Keratinocyte (primary cell): ENCODE data around the gene EIF3I. TPM values are rescaled to one million over a fixed set of nuclear protein-coding genes. Genes with fewer than 3 reads are reported as not detected.
A peak's percentile ranks its signal among the peaks of the same experiment; 100 is the strongest.

Experiments used
- DNase-seq: peaks from one replicate; pipeline ENCODE4 v3.0.0-alpha.2; 2011; ENCODE audit warnings: low read depth, missing footprints, low spot score
- FAIRE-seq: peaks from 2 replicates; lab custom pipeline; 2011; peaks lifted over from hg19 to GRCh38; lab: Jason Lieb, UNC
- H2AFZ ChIP-seq: 2 replicates; pipeline ENCODE4 v1.6.0; 2012; ENCODE audit warnings: low read length, control low read depth, inconsistent platforms; ENCODE audit not compliant: control insufficient read depth
- H3K27ac ChIP-seq: 2 replicates; pipeline ENCODE4 v1.5.1; 2011; ENCODE audit warnings: low read length; ENCODE audit not compliant: control insufficient read depth, insufficient read depth
- H3K27me3 ChIP-seq: 3 replicates; pipeline ENCODE4 v1.6.0; 2011; ENCODE audit warnings: low read length; ENCODE audit not compliant: control insufficient read depth, insufficient read depth; ENCODE audit errors: extremely low read depth
- H3K36me3 ChIP-seq, 2 experiments: 2 replicates in 1 of 2; 3 replicates in 1 of 2; pipeline ENCODE4 v1.5.1; 2011; ENCODE audit warnings: low read length in 2 of 2, mild to moderate bottlenecking in 1 of 2; ENCODE audit not compliant: control insufficient read depth in 2 of 2, insufficient read depth in 2 of 2; ENCODE audit errors: extremely low read depth in 1 of 2
- H3K4me1 ChIP-seq: 3 replicates; pipeline ENCODE4 v1.5.1; 2011; ENCODE audit warnings: low read length; ENCODE audit not compliant: control insufficient read depth, insufficient read depth; ENCODE audit errors: extremely low read depth
- H3K4me2 ChIP-seq: 3 replicates; pipeline ENCODE4 v1.6.0; 2011; ENCODE audit warnings: low read depth, low read length; ENCODE audit not compliant: control insufficient read depth, insufficient read depth; ENCODE audit errors: extremely low read depth
- H3K4me3 ChIP-seq, 3 experiments: fragments of 200-600 bp in 1 of 3; sonication (generic) in 1 of 3; 2 replicates in 2 of 3; 3 replicates in 1 of 3; pipeline ENCODE4 v1.5.1; 2011 to 2016; ENCODE audit warnings: low read length in 3 of 3, mild to moderate bottlenecking in 3 of 3, control low read depth in 2 of 3, inconsistent platforms in 1 of 3, low read depth in 1 of 3, mixed read lengths in 1 of 3, mixed run types in 1 of 3, moderate library complexity in 1 of 3; ENCODE audit not compliant: control insufficient read depth in 2 of 3, insufficient read depth in 2 of 3; ENCODE audit errors: extremely low read depth in 1 of 3
- H3K79me2 ChIP-seq: 2 replicates; pipeline ENCODE4 v1.6.0; 2012; ENCODE audit warnings: low read length; ENCODE audit not compliant: control insufficient read depth, insufficient read depth
- H3K9ac ChIP-seq: 3 replicates; pipeline ENCODE4 v1.6.0; 2011; ENCODE audit warnings: low read length; ENCODE audit not compliant: control insufficient read depth, insufficient read depth; ENCODE audit errors: extremely low read depth
- H3K9me1 ChIP-seq: 3 replicates; pipeline ENCODE4 v1.6.0; 2011; ENCODE audit warnings: low read length; ENCODE audit not compliant: control insufficient read depth, insufficient read depth; ENCODE audit errors: extremely low read depth
- H3K9me3 ChIP-seq: 2 replicates; pipeline ENCODE4 v1.5.1; 2012; ENCODE audit warnings: low read depth, low read length; ENCODE audit not compliant: control insufficient read depth
- H4K20me1 ChIP-seq: 3 replicates; pipeline ENCODE4 v1.6.0; 2011; ENCODE audit warnings: low read length; ENCODE audit not compliant: control insufficient read depth, insufficient read depth; ENCODE audit errors: extremely low read depth
- EZH2 ChIP-seq: IDR thresholded peaks from one replicate; pipeline ENCODE4 v1.6.1; 2012; ENCODE audit warnings: inconsistent platforms, mild to moderate bottlenecking, low read length, moderate library complexity
- dilution Hi-C: fragments of 300-500 bp; cut with MboI; formaldehyde crosslinking; loops from one replicate; pipeline ENCODE4 v1.7.0; 2020; ENCODE audit warnings: low sequenced_read_pairs; ENCODE audit not compliant: extremely low pct_ligation_motif_present
- polyA plus RNA-seq, 5 experiments: library from polyadenylated mRNA; depleted of rRNA in 3 of 5; stranded (reverse) in 3 of 5; stranded (forward) in 1 of 5; unstranded in 1 of 5; fragments of >200 nt; gene quantifications; 1 replicate in 1 of 5; 2 replicates in 3 of 5; 3 replicates in 1 of 5; pipeline versions ENCODE4 v1.2.1 to v1.2.3, GENCODE V29; 2011 to 2012; ENCODE audit warnings: missing spikeins in 2 of 5, low read depth in 1 of 5, low replicate concordance in 1 of 5
- TF ChIP-seq, protein P1 (sequence below), 3 experiments: IDR thresholded peaks in 1 of 3; conservative IDR thresholded peaks in 1 of 3; optimal IDR thresholded peaks in 1 of 3; 2 replicates in 2 of 3; 3 replicates in 1 of 3; pipeline versions ENCODE3 to v1.5.1; 2011; ENCODE audit warnings: low read length in 3 of 3, mild to moderate bottlenecking in 3 of 3, moderate library complexity in 2 of 3, control low read depth in 1 of 3, inconsistent platforms in 1 of 3; ENCODE audit not compliant: insufficient read depth in 2 of 3; ENCODE audit errors: extremely low read depth in 1 of 3

The EIF3I gene
- polyA plus RNA-seq, 1 donor (not counting 4 experiments of a cell fraction or from before 2014, with no cell fraction given) = 388 TPM

DNA sequence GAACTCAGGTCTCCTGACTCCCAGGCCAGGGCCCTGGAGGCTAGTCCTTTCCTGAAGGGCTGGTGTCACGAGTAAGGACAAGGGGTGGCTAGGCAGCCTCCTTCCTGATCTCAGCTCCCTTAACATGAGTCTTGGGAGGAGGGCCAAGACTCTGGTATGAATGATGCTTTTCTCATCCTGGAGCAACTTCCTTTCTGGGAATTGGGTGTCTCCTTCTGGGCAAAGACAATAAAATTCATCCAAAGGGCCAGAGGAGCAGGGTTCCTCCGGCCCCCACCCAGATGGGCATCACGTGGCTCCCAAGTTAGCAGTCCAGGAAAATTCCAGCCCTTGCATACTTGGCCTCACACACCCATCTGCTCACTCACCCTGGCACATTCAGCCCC, 24.7 kb downstream of the EIF3I start, which contains the start of gene FAM167B:
TSS of gene FAM167B (plus strand) at position 335 of the 386 bp plus-strand sequence. CDS start 200 bp downstream, outside the sequence.
- H3K27me3 ChIP-seq = no peaks in the 10 kb centered on the region
- H3K36me3 ChIP-seq = no peaks in the 10 kb centered on the region
- no peaks in the 10 kb centered on the region for H3K9me1 ChIP-seq
- no peaks in the 10 kb centered on the region for H4K20me1 ChIP-seq
- no peaks in the 10 kb centered on the region for H3K9me3 ChIP-seq
- dilution Hi-C loops = no loop called here
- no peak within 1 kb of the TSS for H3K9ac ChIP-seq
- TF ChIP-seq, protein P1, sequence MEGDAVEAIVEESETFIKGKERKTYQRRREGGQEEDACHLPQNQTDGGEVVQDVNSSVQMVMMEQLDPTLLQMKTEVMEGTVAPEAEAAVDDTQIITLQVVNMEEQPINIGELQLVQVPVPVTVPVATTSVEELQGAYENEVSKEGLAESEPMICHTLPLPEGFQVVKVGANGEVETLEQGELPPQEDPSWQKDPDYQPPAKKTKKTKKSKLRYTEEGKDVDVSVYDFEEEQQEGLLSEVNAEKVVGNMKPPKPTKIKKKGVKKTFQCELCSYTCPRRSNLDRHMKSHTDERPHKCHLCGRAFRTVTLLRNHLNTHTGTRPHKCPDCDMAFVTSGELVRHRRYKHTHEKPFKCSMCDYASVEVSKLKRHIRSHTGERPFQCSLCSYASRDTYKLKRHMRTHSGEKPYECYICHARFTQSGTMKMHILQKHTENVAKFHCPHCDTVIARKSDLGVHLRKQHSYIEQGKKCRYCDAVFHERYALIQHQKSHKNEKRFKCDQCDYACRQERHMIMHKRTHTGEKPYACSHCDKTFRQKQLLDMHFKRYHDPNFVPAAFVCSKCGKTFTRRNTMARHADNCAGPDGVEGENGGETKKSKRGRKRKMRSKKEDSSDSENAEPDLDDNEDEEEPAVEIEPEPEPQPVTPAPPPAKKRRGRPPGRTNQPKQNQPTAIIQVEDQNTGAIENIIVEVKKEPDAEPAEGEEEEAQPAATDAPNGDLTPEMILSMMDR (optimal IDR thresholded peaks at IDR 0.05 in 1 of 3, IDR thresholded peaks at IDR 0.05 in 1 of 3, conservative IDR thresholded peaks at IDR 0.05 in 1 of 3; ENCODE audit: extremely low read depth in 1 of 3, insufficient read depth in 2 of 3, low read length in 3 of 3) = no peak
- TF ChIP-seq EZH2 = no peak
- DNase-seq (no peak), FAIRE-seq (no peak)
- no peak within 1 kb of the TSS for H3K4me3 ChIP-seq
- no peak within 1 kb of the TSS for H3K27ac ChIP-seq
- H3K4me2 ChIP-seq = peak within 1 kb of the TSS; percentile 60
- peak within 1 kb of the TSS; percentile 47 for H2AFZ ChIP-seq
- peaks cover 17% of the 10 kb centered on the region for H3K4me1 ChIP-seq
- H3K79me2 ChIP-seq = no peaks in the 10 kb centered on the region

DNA sequence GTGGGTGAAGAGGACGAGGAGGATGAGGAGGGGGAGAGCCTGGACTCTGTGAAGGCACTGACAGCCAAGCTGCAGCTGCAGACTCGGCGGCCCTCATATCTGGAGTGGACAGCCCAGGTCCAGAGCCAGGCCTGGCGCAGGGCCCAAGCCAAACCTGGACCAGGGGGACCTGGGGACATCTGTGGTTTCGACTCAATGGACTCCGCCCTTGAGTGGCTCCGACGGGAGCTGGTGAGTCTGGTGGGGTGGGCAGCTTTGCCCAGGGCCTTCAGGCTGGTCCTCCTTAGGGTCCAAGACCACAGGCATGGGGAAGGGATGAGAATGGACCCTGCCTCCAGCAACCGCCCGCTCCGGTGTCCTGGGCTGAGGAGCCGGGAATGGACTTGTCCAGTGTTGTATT, 25.2 kb downstream of the EIF3I start:
- H3K9ac ChIP-seq = no peak overlapping the region
- no peaks in the 10 kb centered on the region for H3K9me1 ChIP-seq
- FAIRE-seq (no peak), DNase-seq (no peak)
- H3K4me2 ChIP-seq = no peak overlapping the region
- H3K36me3 ChIP-seq = no peaks in the 10 kb centered on the region
- dilution Hi-C loops = no loop called here
- peaks cover 17% of the 10 kb centered on the region for H3K4me1 ChIP-seq
- H3K27me3 ChIP-seq = no peaks in the 10 kb centered on the region
- H3K79me2 ChIP-seq = no peaks in the 10 kb centered on the region
- H3K9me3 ChIP-seq = no peaks in the 10 kb centered on the region
- no peak overlapping the region for H3K27ac ChIP-seq
- TF ChIP-seq, protein P1 (optimal IDR thresholded peaks at IDR 0.05 in 1 of 3, IDR thresholded peaks at IDR 0.05 in 1 of 3, conservative IDR thresholded peaks at IDR 0.05 in 1 of 3; ENCODE audit: extremely low read depth in 1 of 3, insufficient read depth in 2 of 3, low read length in 3 of 3) = no peak
- TF ChIP-seq EZH2 = no peak
- H4K20me1 ChIP-seq = no peaks in the 10 kb centered on the region
- H3K4me3 ChIP-seq = no peak overlapping the region
- H2AFZ ChIP-seq = no peak overlapping the region
